ENCODE results near the gene DGKQ. TPM values are rescaled to one million over a fixed set of nuclear protein-coding genes. Genes with fewer than 3 reads are reported as not detected.

The DGKQ gene
- total and polyA plus RNA-seq, 2 of the 13 experiments (the other 11 are each of a cell fraction or from before 2014, with no cell fraction given): 4.5 to 7.2 TPM

DNA sequence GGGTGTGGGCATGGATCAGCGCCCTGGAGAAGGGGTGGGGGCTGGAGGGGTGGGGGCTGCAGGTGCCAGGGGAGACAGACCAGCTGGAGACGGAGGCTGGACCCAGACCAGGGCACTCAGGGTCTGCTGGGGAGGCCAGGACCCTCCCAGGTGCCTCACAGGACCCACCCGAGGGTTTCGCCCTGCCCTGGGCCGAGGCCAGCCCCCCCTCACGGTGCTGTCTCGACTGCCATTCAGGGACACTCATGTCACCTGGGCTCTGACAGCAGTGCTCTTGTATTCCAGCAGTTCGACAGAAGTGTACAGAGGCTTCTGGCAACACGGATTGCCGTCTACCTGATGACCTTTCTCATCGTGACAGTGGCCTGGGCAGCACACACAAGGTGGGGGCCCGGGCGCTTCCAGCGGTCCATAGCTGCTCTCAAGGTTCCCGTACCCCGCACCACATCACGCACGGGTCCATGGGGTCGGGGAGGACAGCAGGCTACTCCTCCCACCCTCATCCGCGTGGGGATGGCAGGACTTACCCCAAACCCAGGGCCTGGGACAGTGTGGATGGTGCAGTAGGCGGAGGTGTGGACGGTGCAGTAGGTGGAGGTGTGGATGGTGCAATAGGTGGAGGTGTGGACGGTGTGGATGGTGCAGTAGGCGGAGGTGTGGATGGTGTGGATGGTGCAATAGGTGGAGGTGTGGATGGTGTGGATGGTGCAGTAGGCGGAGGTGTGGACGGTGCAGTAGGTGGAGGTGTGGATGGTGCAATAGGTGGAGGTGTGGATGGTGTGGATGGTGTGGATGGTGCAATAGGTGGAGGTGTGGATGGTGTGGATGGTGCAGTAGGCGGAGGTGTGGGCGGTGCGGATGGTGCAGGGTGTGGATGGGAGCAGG is 23.0 kb downstream of the DGKQ start (continued):
- no peak for TF ChIP-seq PBX3 (CRISPR knock-in tag; IDR thresholded peaks at IDR 0.05; ENCODE audit: borderline replicate concordance)

GRCh38 chr4:949656-950055 is 23.7 kb downstream of the DGKQ start:
- no peak for TF ChIP-seq ZNF501 (CRISPR knock-in tag; IDR thresholded peaks at IDR 0.05)
- no peak overlapping the region for H3K4me3 ChIP-seq (replicated peaks in 1 of 3; ENCODE audit: insufficient read depth in 1 of 3, low read depth in 2 of 3, low read length in 3 of 3)
- ChIA-PET POLR2A (interaction anchor here (0.9 kb wide), 1 partner anchor 276 kb away, joined by 3 read pairs; the partner anchor contains the start of genes ATP5ME and MYL5), CTCF (ENCODE audit: low intra/inter-chr PET ratio, low total read pairs) (no interaction called here)
- H3K36me3 ChIP-seq (replicated peaks in 1 of 2; ENCODE audit: control insufficient read depth in 1 of 2, insufficient read depth in 2 of 2, low read length in 2 of 2): no peaks in the 10 kb centered on the region
- intact Hi-C loops (cut with micrococcal nuclease; ENCODE audit: unreplicated experiment) (no loop called here), in situ Hi-C loops (cut with HindIII; ENCODE audit: extremely low pct_ligation_motif_present, low pct_unique_long_range_greater_than_20kb) (no loop called here)
- no peaks in the 10 kb centered on the region for H3K79me2 ChIP-seq (ENCODE audit: insufficient read depth, low read length)
- H3K27me3 ChIP-seq (ENCODE audit: control insufficient read depth in 1 of 2, insufficient read depth in 2 of 2, low read length in 2 of 2): no peaks in the 10 kb centered on the region
- no peak overlapping the region for H3K4me2 ChIP-seq (ENCODE audit: low read depth, low read length)
- no TSS peak for BruUV-seq (replicated peaks)
- no peaks in the 10 kb centered on the region for H3K9me3 ChIP-seq (ENCODE audit: low read length)
- H2AFZ ChIP-seq (ENCODE audit: low read length): no peak overlapping the region
- no peak overlapping the region for H3K9ac ChIP-seq (ENCODE audit: insufficient read depth, low read depth, low read length)
- H3K27ac ChIP-seq (ENCODE audit: extremely low read length, insufficient read depth, low read length): no peak overlapping the region
- ATAC-seq (no peak), FAIRE-seq (no peak), DNase-seq (ENCODE audit: low spot score) (no peak)
- no peaks in the 10 kb centered on the region for H4K20me1 ChIP-seq (ENCODE audit: insufficient read depth, low read length)
- peaks cover 30% of the 10 kb centered on the region for H3K4me1 ChIP-seq (ENCODE audit: insufficient read depth, low read length)
- WGBS (ENCODE audit: low lambda C conversion rate): 91% methylated on average over 10 of the region's 20 CpGs

GRCh38 chr4:948936-949300 is 24.5 kb downstream of the DGKQ start:
- intact Hi-C loops (cut with micrococcal nuclease; ENCODE audit: unreplicated experiment): no loop called here
- FAIRE-seq (no peak), ATAC-seq (no peak), DNase-seq (ENCODE audit: low spot score) (no peak)
- no peak overlapping the region for H2AFZ ChIP-seq (ENCODE audit: low read length)
- no peaks in the 10 kb centered on the region for H3K79me2 ChIP-seq (ENCODE audit: insufficient read depth, low read length)
- no peaks in the 10 kb centered on the region for H3K36me3 ChIP-seq (replicated peaks in 1 of 2; ENCODE audit: control insufficient read depth in 1 of 2, insufficient read depth in 2 of 2, low read length in 2 of 2)
- H4K20me1 ChIP-seq (ENCODE audit: insufficient read depth, low read length): no peaks in the 10 kb centered on the region
- no peak overlapping the region for H3K4me2 ChIP-seq (ENCODE audit: low read depth, low read length)
- ChIA-PET POLR2A (interaction anchor here (0.9 kb wide), 1 partner anchor 275 kb away, joined by 3 read pairs; the partner anchor contains the start of genes ATP5ME and MYL5), CTCF (ENCODE audit: low intra/inter-chr PET ratio, low total read pairs) (no interaction called here)
- no peak overlapping the region for H3K4me3 ChIP-seq (replicated peaks in 1 of 3; ENCODE audit: insufficient read depth in 1 of 3, low read depth in 2 of 3, low read length in 3 of 3)
- H3K9ac ChIP-seq (ENCODE audit: insufficient read depth, low read depth, low read length): no peak overlapping the region
- BruUV-seq (replicated peaks): no TSS peak
- no peak overlapping the region for H3K27ac ChIP-seq (ENCODE audit: extremely low read length, insufficient read depth, low read length)
- H3K9me3 ChIP-seq (ENCODE audit: low read length): no peaks in the 10 kb centered on the region
- H3K27me3 ChIP-seq (ENCODE audit: control insufficient read depth in 1 of 2, insufficient read depth in 2 of 2, low read length in 2 of 2): no peaks in the 10 kb centered on the region
- in situ Hi-C loops (cut with HindIII; ENCODE audit: extremely low pct_ligation_motif_present, low pct_unique_long_range_greater_than_20kb): no loop called here
- 77% methylated on average over 11 of the region's 13 CpGs for WGBS (ENCODE audit: low lambda C conversion rate)
- peaks cover 31% of the 10 kb centered on the region for H3K4me1 ChIP-seq (ENCODE audit: insufficient read depth, low read length)
- TF ChIP-seq SPEN (CRISPR knock-in tag; IDR thresholded peaks at IDR 0.05; ENCODE audit: low read depth) (no peak), DBP (CRISPR knock-in tag; IDR thresholded peaks at IDR 0.05; ENCODE audit: not compliant biosample characterization) (no peak), THYN1 (CRISPR knock-in tag; IDR thresholded peaks at IDR 0.05; ENCODE audit: borderline replicate concordance, low read depth) (no peak), PLRG1 (conservative IDR thresholded peaks at IDR 0.05) (no peak), ZNF749 (CRISPR knock-in tag; IDR thresholded peaks at IDR 0.05; ENCODE audit: borderline replicate concordance) (no peak), IRF2 (CRISPR knock-in tag; IDR thresholded peaks at IDR 0.05) (no peak), NFIB (CRISPR knock-in tag; IDR thresholded peaks at IDR 0.05; ENCODE audit: borderline replicate concordance) (no peak), SMC3 (IDR thresholded peaks at IDR 0.05; ENCODE audit: low read length) (no peak)
- TF ChIP-seq, protein P1, sequence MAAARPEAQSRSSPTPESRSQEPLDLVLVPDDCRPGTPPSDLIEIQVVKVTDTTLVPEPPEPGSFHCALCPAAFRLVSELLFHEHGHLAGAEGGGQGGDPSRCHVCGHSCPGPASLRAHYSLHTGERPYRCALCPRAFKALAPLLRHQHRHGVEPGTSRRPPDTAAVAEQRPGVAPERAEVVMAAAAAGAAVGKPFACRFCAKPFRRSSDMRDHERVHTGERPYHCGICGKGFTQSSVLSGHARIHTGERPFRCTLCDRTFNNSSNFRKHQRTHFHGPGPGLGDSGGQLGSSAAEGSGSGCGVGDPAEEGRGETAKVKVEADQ (CRISPR knock-in tag; IDR thresholded peaks at IDR 0.05; ENCODE audit: borderline replicate concordance): no peak
